Measurements from ENCODE around the gene FRYL.
"Not testable (repeated sequence)": the region's sequence is repeated elsewhere in the genome, so short reads cannot be mapped to it uniquely, and the experiment has no call there.

FRYL gene

GRCh38 chr4:48697516-48697915 lies 82.6 kb downstream of the FRYL start:
- not testable (repeated sequence) for DNase-seq (ENCODE audit: low read depth)

DNA sequence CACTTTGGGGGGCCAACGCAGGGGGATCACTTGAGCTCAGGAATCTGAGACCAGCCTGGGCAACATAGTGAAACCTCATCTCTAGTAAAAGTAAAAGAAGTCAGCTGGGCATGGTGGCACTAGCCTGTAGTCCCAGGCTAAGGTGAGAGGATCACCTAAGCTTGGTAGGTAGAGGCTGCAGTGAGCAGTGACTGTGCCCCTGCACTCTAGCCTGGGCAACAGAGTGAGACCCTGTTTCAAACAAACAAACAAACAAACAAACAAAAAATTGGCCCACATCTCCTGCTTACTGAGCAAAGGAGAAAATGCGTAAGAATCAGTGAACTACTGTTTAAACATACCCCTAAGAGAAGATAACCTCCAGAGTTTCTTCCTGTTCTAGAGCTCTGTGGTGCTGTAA lies 85.3 kb downstream of the FRYL start:
- DNase-seq (ENCODE audit: low read depth), result no peak

DNA sequence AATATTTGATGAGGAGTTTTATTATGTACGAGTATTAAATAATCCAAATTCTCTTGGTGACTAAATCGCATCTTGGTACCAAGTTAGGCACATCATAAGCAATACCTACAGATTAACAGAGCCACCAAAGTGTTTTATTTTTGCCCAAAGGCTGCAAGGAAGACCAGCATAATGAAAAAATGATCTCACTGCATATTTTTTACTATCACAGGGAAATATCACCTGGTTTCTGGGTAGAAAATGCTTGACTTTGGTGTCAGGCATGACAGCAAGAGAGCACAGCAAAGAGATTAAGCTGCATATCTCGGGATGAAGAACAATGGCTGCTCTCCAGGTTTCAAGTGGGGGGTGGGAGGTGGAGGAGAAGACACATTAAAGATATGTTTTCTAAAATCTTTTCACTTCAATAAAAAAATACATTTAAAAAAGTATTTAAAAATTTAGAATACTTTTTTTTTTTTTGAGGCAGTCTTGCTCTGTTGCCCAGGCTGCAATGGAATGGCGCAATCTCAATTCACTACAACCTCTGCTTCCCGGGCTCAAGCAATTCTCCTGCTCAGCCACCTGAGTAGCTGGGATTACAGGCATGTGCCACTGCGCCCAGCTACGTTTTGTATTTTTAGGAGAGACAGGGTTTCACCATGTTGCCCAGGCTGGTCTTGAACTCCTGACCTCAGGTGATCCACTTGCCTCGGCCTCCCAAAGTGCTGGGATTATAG lies 86.1 kb downstream of the FRYL start:
- DNase-seq (ENCODE audit: low read depth), result no peak

GRCh38 chr4:48692897-48693296 lies 87.2 kb downstream of the FRYL start:
- DNase-seq (ENCODE audit: low read depth), result no peak

DNA sequence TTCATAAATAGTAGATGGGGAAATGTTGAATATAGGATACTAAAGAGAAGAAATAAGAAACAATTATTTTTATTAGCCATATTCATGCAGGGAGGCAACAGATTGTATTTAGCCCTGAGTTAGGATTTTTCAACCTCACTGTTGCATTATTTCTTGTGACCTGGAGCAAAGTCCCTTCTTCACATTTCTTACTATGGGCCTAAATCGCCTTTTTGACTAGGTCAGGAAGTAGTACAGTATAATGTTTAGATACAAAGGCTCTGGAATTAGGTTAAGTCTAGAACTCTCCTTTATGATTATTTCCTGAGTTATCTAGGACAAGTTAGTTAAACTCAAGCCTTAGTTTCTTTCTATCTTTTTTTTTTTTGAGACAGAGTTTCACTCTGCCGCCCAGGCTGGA lies 88.0 kb downstream of the FRYL start:
- DNase-seq (ENCODE audit: low read depth), result no peak

DNA sequence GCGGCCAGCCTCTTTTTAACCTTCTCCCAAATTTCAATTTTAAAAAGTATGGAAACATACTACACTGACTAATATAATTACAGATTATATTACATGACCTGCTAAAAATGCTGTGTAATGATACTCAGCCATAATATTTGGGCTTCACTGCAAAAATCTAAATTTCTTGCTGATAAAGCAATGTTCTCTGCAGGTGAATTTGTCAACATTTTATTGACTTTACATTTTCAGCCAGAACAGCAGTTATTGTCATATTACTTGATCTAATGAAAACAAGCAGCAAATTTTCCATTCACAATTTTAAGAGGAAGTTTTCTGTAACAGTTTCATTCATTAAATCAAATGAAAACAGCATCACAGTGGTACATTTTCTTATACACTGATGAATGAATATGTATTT lies 91.1 kb downstream of the FRYL start:
- DNase-seq (ENCODE audit: low read depth), result no peak

DNA sequence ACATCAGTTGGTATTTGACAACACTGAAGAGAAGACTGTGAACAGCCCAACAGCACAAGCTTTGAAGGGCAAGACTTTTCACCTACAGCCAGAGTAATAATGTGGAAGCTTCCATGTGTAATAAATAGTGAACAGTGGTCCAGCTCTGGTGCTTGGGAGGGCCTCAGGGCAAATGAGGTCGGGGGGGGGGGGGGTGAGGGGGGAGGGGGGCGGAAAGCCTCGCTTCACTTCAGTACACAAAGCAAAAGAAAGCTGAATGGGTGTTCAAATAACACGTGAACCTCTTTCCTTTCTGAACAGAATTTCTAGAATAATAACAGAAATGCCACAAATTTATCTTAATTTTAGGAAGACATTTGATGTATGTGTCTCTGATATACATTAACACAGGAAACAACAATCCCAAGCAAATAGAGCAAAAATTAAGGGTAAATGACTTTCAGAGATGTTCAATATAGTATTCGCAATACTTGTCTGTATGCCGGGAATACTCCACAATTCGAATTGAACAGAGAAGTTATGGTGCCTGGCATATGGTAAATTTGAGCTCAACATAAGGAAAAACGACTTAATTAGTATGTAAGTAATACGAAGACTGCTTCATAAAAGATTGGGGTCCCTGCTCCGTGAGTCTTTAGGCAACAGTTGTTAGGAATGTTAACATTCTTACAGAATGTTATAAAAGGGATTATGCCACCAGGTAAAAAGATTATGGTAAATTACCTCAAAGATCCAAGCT lies 92.6 kb downstream of the FRYL start:
- DNase-seq (ENCODE audit: low read depth), result no peak

- no peak for DNase-seq (ENCODE audit: low read depth)
Measured at GRCh38 chr4:48686369-48686768, 93.7 kb downstream of the FRYL start.

DNA sequence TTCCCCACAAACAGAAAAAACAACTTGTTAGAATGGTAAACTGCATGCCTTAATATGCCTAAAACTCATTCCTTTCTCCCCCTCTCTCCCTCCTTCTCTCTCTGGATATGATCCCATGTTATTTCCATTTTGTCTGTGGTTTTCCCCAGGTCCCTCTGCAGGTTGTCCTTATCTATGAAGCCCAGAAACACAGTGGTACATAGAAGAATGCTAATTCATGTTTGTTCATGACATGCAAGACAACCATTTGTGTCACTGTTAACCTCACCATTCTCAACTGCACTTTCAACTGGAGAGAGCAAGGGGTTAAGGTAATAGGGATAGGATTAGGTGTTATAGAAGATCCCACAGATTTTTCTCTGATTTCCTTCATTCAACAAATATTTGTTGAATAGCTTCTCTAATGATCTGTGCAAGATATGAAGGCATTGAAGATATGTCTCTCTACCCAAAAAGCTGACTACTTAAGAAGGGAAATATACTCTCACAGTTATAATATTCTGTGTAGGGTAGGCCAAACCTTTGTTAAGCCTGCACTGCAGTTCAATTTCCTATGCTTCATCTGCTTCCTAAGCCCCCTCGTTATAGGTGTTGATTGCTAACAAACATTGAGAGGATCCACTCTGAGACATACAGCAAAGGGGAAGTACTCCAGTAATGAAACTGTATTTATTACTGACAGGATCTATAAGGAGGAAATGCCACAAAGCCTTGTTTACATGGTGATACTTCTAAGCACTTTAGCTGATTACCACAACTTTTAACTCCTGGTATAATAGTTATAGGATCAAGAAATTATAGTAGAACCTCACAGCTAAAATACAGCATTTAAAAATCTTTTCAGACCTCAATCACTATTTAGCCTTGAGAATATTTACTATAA lies 96.1 kb downstream of the FRYL start:
- DNase-seq (ENCODE audit: low read depth), result no peak

GRCh38 chr4:48682870-48683269 lies 97.2 kb downstream of the FRYL start:
- DNase-seq (ENCODE audit: low read depth), result not testable (repeated sequence)

GRCh38 chr4:48681856-48682255 lies 98.2 kb downstream of the FRYL start:
- DNase-seq (ENCODE audit: low read depth), result peak; percentile 23

- DNase-seq (ENCODE audit: low read depth), result no peak
Measured at GRCh38 chr4:48680848-48681568, 99.1 kb downstream of the FRYL start.

DNA sequence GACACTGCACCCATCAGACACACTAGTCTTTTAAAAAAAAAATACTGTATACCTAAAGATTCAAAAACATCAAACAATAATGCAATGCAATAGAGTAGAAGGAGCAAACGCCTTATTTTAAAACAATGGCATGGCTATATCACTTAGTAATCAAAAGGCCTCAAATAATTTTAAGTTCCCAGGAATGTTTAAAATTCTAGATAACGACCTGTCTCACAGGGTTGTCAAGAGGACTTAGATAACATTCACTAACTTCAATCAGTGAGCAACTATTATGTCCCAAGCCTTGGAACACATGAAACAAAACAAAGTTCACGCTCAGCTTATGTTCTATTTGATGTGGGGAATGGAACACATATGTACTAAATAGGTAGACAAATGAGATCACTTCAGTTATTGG lies 106.5 kb downstream of the FRYL start:
- no peak for DNase-seq (ENCODE audit: low read depth)

DNA sequence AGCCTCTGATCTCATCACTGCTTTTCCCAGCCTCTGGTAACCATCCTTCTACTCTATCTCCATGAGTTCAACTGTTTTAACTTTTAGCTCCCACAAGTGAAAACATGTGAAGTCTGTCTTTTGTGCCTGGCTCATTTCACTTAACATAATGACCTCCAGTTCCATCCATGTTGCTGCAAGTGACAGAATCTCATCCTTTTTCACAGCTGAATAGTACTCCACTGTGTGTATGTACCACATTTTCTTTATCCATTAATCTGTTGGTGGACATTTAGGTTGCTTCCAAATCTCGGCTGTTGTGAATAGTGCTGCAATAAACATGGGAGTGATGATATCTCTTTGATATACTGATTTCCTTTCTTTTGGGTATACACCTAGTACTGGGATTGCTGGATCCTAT lies 109.5 kb downstream of the FRYL start:
- DNase-seq (ENCODE audit: low read depth), result no peak

GRCh38 chr4:48669086-48669485 lies 111.0 kb downstream of the FRYL start:
- no peak for DNase-seq (ENCODE audit: low read depth)

DNA sequence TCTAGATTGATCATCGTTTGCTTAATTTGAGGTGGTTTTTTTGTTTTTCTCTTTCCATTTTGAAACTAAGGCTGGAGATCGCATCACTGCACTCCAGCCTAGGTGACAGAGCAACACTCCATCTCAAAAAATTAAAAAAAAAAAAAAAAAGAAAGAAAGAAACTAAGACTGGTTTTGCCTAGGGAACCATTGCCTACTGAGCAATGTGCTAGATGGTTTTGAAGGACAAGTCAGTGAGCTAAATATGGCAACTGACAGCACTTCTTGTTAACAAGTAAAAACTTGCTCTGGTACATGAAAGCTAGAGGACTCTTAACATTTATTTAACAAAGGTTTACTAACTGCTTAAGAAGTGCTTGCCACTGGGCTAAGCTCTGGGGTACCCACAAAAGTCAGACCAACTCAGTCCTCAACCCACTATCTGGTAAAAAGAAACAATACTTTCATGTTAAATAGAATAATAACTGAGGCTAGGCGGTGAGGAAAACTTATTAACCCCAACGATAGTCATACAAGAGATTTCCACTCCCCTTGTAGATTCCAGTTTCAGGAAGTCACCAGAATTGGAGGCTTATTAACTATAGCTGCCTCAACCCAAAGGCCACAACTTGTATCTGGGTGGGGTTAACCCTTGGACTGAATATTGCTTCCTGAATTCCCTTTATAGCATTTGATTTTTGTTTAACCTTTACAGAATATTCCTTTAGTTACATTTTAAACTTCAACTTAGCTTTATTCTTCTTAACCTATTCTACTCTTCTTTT lies 111.6 kb downstream of the FRYL start:
- DNase-seq (ENCODE audit: low read depth), result no peak

DNA sequence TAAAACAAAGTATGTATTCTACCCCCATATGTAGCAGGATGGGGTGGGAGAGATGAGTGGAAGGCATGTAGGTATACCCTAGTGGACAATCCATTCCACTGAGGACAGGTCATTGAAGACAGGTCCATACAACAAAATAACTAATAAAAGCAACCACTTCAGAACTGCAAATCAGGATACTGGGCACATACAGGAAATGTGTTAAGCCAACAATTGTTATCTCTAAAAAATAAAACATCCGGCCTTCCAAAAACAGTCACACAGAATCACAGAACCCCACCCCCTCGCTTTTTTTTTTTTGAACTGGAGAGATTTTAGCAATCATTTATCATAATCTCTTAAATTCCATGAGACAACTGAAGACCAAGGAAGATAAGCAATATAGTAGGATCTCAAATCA lies 112.9 kb downstream of the FRYL start:
- DNase-seq (ENCODE audit: low read depth), result no peak

DNA sequence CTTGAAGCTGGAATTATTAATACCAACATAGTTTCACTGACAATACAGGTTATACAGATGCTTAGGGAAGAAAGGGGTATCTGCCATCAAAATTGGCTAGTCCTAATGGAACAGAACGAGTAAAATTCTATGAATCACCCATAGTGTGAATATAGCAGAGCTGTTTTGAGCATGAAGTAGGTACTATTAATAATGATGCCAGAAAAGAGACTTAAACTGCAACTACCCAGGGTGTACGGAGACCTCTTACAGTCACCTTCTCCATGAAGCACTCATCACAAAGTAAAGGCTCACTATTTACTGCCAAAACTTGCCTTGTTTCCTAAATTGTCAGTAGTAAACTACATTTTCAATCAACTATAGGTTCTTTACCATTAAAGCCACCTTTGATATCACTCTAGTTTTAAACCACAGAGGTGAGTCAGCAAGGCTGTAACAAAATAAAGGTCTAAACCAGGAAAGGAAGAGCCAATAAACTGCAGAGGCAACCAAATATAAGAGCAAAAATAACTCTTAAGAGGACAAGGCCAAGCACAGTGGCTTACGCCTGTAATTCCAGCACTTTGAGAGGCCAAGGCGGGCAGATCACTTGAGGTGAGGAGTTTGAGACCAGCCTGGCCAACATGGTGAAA lies 114.4 kb downstream of the FRYL start:
- DNase-seq (ENCODE audit: low read depth), result no peak

- DNase-seq (ENCODE audit: low read depth), result no peak
Measured at GRCh38 chr4:48664938-48665337, 115.1 kb downstream of the FRYL start.

DNA sequence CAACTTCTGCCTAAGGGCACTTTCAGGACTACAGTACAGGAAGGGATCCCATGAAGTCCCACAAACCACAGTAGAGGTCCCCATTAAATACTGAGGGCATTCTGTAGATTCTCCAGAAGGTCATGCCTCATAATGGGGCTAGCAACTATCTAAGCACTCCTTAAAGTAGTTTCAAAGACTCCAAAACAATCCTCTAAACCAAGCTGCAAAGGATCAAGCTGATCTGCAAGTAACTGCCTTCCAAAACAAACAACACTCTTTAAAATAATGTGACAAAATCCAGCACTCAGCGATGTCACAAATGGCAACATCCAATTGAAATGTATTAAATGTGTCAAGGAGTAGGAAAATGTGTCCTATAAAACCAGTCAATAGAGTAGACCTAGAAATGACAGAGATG lies 118.7 kb downstream of the FRYL start:
- DNase-seq (ENCODE audit: low read depth), result no peak

DNA sequence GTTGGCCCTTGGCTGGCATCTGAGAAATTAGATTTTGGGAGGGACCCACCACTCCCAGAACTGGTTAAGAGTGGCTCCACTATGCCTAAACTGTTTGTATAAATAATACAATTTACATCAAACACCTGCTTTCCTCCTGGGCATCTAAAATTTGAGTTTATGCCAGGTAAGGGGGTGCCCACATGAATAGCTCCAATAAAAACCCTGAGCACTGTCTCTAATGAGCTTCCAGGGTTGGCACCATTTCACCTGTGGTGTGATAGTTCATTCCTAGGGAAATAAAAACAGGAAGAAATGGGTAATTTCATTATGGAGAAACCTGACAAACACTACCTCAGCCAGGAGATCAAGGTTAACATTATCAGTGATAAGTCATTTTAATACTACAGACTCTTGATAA lies 119.7 kb downstream of the FRYL start:
- DNase-seq (ENCODE audit: low read depth), result no peak

Measured in fibroblast of gingiva (primary cell).